HG02885 (cell line): ENCODE data around the gene GPLD1.
"Not testable (repeated sequence)": the region's sequence is repeated elsewhere in the genome, so short reads cannot be mapped to it uniquely, and the experiment has no call there.

ENCODE experiments used
- ATAC-seq: cut with Tn5 transposase; IDR thresholded peaks from one replicate; pipeline ENCODE4 v1.9.1; 2021; ENCODE audit warnings: mild to moderate bottlenecking; ENCODE audit not compliant: unreplicated experiment, poor library complexity

Gene GPLD1

DNA sequence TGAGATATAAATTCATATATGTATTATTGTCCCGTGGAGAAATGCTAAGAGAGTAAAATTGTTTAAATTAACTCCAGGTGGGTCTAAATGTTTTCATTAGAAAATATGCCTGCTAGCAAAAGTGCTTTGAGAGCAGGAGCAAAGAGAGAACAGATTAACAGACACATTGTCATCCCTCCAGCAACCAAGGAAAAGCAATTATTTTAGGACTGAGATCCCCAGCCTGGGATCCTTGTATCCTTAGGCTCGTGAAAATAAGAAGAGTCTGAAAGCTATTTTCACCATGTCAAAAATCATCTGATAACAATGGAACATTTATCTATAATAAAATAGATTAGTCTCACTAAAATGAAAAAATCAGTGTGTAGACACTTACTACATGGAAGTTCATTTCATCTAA is 98.2 kb downstream of the GPLD1 start:
- no peak for ATAC-seq

DNA sequence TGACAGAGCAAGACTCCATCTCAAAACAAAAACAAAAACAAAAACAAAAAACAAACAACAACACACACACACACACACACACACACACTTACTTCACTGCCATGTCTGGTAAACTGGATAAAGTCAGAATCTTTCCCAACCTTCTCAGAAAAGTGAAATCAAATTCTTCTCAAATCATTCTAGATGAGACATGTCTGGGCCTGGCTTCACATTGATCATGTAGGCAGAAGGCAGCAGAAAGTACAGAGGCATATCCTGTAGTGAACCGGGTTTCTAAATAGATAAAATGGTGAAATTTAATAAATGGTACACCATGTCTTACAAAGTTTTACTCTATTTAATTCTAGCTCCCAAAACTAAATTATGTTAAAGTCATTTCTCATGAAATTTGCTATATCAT is 101.6 kb downstream of the GPLD1 start:
- ATAC-seq: no peak

DNA sequence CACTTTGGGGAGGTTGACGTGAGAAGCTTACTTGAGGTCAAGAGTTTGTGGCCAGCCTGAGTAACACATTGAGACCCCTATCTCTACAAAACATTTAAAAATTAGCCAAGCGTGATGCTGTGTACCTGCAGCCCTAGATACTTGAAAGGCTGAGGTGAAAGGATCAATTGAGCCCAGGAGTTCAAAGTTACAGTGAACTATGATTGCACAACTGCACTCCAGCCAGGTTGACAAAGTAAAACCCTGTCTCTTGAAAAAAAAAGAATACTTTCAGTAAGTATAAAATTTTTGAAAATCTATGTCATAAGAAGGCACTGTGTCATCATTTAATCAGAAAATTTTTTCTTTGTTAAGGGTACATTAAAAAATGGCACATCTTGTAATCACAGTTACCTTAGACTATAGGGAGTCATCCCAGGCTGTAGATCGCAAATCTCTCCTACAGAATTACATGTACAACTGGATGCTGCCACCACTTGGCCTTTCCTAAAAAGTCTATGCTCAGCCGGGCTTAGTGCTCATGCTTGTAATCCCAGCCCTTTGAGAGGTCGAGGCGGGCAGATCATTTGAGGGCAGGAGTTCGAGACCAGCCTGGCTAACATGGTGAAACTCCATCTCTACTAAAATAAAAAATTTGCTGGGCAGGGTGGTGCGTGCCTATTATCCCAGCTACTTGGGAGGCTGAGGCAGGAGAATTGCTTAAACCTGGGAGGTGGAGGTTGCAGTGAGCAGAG is 103.7 kb downstream of the GPLD1 start:
- ATAC-seq: no peak

DNA sequence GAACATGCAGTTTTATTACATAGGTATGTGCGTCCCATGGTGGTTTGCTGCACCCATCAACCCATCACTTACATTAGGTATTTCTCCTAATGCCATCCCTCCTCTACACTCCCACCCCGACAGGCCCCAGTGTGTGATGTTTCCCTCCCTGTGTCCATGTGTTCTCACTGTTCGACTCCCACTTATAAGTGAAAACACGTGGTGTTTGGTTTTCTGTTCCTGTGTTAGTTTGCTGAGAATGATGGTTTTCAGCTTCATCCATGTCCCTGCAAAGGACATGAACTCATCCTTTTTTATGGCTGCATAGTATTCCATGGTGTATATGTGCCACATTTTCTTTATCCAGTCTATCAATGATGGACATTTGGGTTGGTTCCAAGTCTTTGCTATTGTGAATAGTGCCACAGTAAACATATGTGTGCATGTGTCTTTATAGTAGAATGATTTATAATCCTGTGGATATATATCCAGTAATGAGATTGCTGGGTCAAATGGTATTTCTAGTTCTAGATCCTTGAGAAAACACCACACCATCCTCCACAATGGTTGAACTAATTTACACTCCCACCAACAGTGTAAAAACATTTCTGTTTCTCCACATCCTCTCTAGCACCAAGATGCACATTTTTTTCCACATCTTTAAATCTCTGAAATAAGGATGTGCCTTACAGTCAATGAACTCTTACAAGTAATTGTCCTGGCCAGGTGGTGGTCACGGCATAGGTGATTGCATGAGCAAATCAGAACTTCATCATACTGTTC is 104.8 kb downstream of the GPLD1 start:
- not testable (repeated sequence) for ATAC-seq

DNA sequence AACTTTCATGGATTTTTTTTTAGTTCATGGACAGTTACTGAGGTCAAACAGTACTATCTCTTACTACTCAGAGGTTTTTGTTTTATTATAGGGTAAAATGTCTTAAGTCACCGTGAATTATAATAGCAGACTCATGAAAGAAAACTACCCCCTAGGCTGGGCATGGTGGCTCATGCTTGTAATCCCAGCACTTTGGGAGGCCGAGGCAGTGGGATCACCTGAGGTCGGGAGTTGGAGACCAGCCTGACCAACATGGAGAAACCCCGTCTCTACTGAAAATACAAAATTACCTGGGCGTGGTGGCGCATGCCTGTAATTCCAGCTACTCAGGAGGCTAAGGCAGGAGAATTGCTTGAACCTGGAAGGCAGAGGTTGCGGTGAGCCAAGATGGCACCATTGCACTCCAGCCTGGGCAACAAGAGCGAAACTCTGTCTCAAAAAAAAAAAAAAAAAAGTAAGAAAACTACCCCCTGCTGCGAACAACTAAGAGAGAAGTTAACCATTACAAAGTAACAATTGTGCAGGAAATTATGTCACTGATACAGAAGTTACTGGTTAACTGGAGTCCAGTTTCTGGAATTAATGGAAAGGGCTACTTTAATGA is 106.4 kb downstream of the GPLD1 start:
- not testable (repeated sequence) for ATAC-seq

DNA sequence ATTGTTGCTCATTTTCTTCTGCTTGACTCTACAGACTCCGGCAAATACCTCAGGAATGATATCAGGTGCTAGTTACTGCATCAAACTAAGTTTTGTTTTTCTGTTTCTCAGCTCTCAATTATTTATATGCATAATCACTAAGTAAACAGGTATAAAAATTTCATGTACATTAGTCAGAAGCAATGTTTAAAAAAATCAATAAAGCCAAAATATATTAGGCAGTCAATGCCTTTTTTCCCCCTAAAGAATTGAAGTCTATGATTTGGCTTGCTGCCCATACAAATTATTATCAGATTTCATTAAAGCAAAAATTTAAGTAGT is 107.2 kb downstream of the GPLD1 start:
- ATAC-seq: no peak

DNA sequence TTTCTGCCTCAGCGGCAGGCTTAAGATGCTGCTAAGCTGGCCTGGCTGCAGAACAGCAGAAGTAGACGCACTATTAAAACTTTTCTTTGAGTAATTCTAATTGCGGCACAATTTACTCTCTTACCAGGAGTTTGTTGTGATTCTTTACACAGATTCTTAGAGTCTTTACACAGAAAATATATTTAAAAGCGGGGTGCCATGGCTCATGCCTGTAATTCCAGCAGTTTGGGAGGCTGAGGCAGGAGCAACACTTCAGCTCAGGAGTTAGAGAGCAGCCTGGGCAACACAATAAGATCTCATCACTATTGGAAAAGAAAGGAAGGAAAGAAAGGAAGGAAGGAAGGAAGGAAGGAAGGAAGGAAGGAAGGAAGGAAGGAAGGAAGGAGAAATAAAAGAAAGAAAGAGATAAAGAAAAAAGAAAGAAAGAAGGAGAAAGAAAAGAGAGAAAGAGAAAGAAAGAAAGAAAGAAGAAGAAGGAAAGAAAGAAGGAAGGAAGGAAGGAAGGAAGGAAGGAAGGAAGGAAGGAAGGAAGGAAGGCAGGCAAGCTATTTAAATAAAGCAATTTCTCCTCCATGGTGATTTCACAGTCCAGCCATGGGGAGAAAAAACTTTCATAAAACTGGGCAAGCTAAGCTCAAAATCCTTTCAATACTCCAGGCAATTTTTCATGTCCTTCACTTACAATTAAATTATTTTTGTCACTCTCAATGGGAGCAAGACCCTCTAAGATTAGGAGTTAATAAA is 107.7 kb downstream of the GPLD1 start:
- no peak for ATAC-seq

DNA sequence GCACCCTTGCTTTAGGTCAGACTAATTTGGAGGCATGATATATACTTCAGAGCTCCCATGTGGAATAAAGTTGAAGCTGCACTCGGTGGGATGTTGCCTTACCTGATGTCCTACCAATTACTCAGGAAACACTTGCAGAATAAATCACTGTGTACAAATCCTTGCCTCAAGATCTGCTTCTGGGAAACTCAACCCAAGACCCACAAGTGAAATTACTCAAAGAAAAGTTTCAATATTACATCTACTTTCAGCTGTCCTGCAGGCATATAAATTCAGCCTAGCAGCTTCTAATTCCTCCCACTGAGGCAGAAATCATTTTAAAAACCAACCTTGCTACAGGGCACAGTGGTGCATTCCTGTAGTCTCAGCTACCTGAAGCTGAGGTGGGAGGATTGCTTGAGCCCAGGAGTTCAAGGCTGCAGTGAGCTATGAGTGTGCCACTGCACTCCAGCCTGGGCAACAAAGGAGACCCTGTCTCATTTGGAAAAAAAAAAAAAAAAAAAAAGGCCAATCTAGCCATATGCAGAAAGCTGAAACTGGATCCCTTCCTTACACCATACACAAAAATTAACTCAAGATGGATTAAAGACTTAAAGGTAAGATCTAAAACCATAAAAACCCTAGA is 110.8 kb downstream of the GPLD1 start:
- ATAC-seq: peak; percentile 66
